Measurements from ENCODE around the gene OR2V2.

OR2V2 gene

DNA sequence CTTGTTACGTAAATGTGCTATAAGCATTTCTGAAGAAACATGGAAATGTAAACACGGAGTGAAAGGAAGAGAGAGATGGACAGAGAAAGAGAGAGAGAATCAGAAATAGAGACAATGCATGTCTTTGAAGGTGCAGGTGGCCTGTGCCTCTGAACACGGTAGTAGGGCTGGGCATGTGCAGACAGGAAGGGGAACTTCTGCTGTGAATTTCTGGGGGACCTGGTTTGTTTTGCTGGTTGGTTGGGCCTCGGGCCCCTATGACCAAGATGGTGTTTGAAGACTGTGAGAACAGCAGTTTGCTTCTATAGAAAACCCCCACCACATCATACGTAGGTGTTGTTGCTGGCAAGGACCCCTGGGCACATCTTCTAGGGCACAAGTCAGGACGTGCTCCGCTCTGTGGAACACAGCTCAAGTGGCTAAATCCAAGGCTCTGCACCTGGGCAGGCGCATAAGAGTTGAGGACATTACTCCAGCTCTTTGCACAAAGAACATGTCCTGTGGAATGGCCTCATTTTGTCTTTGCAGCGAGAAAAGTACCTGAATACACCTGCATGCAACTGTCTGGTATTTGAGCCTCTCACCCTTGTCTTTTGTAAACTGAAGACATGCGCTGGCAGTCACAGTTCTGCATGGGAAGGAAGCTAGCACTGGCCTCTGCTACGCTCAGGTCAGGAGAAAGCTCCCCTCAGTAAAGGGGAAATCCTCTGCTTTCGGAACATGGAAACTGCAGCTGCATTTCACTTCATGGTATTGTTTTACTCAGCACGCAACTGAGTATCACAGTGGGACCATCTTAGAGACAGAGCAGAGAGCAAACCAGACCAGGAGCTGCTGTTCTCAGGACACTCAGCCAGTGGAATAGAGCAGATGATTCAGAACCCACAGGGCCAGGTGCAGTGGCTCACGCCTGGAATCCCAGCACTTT lies 2.7 kb downstream of the OR2V2 start:
- DNase-seq = no peak

DNA sequence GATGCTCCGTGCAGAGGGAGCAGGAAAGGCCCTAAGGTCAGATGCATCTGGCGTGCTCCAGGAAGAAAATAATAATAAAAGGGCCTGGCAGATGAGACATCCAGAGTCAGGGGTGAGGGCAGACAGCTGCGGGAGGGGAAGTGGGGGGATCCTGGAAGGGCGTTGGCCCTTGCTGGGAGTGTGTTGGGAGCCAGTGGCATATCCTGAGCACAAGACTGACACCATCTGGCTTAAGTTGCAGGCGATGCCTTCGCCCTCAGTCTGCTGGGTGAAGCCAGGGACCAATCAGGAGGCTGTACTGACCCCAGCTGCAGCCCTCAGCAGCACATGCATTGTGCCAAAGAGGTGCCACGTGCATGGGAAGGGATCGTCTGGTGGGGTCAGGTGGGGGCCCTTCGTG lies 3.8 kb downstream of the OR2V2 start:
- DNase-seq = no peak

DNA sequence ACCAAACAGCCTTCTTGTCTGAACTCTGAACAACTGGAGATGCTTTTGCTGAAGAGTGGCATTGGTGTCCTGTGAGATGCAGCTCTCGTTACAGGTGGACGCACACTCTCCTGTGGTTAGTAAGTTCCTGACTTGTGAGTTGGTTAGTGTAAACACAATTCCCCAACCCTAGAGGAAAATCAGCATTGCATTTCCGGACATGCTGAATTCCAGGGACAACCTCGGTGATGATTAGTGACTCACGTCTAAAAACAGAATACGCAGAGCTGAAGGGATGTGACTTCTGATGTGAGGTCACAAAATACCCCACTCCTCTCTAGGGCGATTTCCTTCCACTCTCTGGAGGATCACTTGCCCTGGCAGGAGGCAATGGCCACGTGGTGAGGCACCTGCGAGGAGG lies 5.0 kb downstream of the OR2V2 start:
- no peak for DNase-seq

- DNase-seq = no peak
These were observed 6.4 kb downstream of the OR2V2 start for GRCh38 chr5:181153814-181154213.

DNA sequence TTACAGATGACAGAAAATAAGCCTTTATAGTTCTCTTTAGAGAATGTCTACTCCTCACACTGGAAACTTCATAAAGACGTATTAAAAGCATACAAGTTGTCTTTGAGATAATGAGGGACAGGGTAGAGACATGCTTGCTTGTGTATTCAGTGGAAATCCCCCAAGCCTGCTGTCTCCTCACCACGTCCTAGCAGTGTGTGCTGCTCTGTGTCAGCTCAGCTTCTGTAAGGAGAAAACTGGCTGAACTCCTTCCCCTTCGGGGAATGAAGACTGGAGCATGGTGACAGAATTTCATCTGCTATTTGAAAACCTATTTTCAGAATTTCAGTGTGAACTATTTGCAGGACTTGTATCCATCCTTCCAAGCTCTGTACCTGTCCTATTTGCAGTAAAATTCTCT lies 9.4 kb downstream of the OR2V2 start:
- no peak for DNase-seq

DNA sequence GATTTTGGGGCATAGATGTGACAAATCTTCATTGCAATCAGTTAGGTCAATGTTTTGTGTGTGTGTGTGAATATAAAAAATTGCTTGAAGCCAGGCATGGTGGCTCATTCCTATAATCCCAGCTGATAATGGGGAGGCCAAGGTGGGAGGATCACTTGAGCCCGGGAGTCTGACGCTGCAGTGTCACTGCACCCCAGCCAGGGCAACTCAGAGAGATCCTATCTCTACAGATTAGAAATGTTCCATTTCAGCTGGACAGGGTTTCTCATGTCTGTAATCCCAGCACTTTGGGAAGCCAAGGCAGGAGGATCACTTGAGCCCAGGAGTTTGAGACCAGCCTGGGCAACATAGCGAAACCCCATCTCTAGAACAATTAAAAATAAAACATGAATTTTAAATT lies 11.5 kb downstream of the OR2V2 start:
- DNase-seq = no peak

DNA sequence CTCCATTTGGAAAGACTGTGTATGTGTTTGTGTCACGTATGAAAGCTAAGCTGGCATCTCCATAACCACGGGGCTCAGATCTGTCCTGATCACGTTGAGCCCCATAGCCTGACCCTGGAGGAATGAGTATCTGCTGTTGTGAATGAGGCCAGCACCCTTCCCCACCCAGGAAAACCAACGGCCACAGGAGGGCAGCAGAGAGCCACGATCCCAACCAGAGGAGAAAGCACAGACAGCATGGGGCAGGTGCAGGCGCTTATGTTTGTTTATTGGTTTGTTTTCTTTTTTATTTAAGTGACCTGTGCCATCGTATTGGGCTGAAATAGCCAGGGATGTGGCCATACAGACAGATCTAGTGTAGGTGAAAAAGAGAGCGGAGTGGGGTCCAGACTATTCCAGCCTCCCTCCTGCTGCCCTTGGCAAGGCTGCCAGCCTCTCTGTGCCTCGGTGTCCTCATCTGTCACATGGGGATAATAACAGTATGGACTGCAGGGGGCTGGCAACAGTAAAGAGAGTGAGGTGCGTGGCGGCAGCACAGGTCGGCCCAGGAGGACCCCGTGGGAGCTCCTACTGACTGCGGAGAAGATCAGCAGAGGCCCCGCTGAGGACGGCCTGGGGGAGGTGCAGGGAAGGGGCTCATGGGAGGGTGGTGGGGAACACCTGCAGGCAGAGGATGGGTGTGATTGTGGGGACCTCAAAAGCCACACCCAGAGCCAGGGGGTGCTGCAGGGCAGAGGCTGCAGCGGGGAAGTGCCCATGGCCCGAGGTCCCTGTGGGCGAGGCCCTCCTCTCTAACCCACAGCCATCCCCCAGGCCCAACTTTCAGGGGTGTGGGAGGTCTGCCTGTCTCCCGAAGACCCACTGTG lies 12.1 kb downstream of the OR2V2 start:
- DNase-seq = peak; percentile 73

DNA sequence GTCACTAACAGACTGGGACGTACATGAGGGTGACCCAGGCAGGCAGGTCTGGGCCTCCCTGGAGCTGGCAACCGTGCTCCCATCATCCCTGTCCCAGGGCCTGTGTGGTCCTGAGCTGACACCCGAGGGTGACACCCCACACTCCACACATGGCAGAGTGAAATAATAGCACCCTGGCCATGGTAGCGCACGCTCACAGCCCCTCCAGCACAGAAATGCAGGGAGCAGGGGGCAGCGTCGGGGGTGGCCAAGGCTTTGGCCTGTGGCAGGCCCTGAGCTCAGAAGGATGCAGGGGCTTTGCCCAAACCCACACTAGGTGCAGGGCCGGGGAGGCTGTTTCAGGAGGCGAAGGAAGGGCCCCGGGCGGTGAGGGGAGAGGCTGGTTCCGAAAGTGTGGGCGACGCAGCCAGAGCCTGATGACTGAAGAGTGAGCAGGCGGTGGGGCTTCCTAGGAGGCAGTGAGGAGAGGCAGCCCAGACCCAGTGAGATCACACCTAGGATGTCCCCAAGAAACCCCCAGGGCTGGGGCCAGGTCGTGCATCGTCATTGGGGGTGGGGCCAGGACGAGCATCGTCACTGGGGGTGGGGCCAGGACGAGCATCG lies 12.9 kb downstream of the OR2V2 start:
- DNase-seq = peak; percentile 52

DNA sequence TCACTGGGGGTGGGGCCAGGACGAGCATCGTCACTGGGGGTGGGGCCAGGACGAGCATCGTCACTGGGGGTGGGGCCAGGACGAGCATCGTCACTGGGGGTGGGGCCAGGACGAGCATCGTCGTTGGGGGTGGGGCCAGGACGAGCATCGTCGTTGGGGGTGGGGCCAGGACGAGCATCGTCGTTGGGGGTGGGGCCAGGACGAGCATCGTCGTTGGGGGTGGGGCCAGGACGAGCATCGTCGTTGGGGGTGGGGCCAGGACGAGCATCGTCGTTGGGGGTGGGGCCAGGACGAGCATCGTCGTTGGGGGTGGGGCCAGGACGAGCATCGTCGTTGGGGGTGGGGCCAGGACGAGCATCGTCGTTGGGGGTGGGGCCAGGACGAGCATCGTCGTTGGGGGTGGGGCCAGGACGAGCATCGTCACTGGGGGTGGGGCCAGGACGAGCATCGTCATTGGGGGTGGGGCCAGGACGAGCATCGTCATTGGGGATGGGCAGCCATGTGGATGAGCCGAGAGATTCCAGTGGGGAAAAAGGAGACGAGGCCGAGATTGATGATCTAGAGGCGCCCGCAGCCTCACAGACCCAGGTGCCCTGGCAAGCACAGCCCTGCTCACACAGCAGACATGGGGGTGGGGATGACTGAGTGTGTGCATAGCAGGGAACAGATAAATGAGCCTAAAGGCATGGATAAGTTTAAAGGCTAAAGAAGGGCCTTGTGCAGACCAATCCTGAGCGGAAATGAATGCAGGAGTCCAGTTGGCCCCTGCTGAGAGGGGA lies 13.6 kb downstream of the OR2V2 start:
- DNase-seq = peak; percentile 72

DNA sequence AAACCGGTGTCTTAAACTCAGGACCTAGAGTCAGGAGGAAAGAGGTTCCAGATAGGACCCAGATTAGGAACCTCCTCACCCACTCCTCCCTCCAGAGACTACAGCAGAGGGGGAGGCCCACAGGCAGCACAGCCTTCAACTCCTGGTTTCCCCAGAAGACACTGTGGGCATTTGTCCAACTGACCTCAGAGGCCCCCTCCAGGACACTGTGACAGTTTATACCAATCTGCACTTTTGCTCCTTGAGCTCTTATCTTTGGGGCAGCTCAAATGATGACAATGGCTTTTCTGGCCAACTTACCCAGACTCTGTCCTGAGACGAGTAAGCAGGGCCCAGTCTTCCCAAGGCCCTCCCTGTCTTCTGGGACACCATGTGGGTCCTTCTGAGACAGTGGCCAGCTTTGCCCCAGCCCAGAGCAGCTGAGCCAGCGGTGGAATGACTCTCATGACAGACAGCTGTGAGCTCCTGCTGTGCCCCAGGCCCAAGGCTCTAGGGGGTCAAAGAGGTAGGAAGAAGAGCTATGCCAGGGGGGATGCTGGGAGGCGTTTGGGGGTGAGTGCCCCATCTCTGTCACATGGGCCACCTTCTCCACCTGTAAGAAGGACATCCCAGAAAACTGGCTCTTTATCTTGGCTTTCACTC lies 14.3 kb downstream of the OR2V2 start:
- DNase-seq = no peak

- DNase-seq = no peak
These were observed 16.2 kb downstream of the OR2V2 start for GRCh38 chr5:181163487-181164075.

DNA sequence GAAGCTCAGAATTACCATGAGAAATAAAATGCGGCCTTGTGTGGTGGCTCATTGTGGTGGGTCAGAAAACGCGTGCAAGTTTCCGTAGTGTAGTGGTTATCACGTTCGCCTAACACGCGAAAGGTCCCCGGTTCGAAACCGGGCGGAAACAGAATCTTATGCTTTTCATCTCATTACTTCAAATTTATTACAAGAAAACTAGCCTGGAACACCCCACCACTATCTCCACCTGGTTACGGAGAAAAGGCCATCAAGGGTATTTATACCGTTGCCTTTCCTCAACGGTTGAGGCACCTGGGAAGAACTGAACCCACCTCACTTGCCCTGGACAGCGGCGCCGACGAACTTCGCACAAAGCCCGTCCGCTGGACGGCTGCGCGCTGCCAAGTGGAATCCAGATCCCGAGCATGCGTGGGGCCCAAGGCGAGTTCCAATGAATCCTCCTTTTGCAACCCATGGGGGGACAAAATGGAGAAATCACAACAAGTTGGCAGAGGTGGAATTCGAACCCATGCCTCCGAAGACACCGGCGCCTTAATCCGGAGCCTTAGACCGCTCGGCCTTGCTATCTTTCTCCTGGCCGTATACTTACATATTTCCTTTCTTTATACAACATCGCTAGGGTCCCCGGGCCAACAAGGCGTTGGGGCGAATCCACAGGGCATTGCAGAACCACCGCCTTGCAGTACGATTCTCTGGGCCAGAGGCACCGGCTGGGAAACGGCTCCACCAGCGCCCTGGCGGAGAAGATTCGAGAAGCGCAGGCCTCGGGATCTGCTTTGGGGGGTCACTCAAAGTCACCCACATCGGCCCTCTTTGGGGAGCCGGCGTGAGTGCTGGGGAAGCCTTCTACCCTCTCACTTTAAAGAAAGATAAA lies 16.9 kb downstream of the OR2V2 start:
- peak; percentile 62 for DNase-seq

DNA sequence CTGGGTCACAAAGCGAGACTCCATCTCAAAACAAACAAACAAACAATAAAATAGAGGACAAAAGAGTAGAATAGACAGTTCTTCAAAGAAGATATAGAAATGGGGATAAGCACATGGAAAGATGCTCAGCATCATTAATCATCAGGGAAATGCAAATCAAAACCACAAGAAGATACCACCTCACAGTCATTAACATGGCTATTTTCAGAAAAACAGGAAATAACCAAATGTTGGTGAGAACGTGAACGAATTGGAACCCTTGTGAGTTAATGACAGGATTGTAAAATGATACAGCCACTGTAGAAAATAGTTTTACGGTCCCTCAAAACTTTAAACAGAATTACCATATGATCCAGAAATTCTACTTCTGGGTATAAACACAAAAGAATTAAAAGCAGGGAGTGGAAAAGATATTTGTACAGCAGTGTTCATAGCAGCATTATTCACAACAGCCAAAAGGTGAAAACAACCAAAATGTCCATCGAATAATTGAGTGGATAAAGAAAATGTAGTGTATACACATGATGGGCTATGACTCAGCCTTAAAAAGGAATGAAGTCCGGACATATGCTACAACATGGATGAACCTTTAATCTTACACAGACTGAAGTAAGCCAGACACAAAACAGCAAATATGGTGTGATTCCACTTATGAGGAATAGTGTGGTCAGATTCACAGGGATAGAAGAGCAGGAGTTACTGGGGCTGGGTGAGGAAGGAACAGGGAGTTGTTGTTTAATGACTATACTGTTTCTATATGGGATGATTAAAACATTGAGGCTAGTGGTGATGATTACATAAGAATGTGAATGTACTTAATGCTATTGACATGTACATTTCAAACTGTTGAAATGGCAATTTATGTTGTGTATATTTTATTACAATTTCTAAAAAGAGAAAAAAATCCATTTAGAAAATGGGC lies 19.7 kb downstream of the OR2V2 start:
- DNase-seq = no peak

DNA sequence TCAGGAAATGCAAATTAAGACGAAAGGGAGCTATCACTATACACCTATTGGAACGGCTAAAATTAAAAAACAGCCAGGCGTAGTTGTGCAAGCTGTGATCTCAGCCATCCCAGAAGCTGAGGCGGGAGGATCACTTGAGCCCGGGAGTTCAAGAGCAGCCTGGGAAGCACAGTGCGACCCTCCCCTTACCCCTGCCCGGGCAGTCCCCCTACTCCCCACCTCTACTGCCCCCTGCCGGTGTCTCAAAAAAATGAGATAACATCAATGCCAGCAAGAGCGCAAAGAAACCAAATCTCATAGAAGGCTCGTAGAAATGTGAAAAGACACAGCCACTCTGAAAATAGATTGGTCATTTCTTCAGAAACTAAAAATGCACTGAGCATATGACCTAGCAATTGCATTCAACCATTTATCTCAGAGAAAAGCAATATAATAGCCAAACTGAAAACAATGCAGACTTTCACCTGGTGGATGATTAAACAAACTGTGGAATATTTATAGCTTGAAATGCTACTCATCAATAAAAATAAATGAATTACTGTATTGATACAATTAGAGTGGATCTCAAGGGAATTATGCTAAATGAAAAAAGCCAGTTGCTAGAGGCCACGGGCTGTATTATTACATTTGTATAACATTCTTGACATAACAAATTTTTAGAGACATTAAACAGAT lies 20.6 kb downstream of the OR2V2 start:
- no peak for DNase-seq

DNA sequence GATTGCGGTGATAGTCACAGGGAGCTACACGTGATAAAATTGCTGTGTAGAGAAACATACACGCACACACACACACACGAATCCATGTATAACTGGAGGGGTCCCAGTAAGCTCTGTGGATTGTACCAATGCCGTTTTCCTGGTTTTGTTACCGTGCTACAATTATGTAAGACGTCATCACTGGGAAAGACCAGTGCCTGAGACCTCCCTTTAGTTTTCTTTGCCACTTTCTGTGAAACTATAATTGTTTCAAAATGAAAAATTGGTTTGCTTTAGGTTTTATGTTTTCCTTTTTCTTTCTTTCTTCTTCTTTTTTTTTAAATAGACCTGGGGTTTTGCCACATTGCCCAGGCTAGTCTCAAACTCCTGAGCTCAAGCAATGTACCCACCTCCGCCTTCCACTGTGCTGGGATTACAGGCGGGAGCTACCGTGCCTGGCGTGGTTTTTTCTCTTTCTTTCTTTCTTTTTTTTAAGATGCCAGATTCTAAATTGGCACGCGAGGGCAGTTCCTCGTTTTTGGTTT lies 21.3 kb downstream of the OR2V2 start:
- no peak for DNase-seq

DNA sequence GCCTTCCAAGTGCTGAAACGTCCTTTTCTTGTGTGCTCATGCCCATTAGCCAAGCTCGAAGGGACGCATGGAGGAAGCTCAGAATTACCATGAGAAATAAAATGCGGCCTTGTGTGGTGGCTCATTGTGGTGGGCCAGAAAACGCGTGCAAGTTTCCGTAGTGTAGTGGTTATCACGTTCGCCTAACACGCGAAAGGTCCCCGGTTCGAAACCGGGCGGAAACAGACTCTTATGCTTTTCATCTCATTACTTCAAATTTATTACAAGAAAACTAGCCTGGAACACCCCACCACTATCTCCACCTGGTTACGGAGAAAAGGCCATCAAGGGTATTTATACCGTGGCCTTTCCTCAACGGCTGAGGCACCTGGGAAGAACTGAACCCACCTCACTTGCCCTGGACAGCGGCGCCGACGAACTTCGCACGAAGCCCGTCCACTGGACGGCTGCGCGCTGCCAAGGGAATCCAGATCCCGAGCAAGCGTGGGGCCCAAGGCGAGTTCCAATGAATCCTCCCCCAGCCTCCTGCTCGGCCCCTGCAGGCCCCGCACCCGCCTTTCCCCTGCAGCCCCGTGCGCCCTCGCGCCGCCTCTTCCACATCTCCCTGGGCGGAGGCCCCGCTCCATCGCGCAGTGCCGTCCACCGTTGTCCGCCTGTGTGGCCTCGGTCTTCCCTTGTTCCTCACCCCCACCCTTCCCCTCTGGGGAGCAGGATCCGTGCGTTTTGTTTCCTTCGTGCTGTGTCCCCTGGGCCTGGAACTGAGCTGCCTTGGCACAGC lies 22.3 kb downstream of the OR2V2 start:
- peak; percentile 78 for DNase-seq

DNA sequence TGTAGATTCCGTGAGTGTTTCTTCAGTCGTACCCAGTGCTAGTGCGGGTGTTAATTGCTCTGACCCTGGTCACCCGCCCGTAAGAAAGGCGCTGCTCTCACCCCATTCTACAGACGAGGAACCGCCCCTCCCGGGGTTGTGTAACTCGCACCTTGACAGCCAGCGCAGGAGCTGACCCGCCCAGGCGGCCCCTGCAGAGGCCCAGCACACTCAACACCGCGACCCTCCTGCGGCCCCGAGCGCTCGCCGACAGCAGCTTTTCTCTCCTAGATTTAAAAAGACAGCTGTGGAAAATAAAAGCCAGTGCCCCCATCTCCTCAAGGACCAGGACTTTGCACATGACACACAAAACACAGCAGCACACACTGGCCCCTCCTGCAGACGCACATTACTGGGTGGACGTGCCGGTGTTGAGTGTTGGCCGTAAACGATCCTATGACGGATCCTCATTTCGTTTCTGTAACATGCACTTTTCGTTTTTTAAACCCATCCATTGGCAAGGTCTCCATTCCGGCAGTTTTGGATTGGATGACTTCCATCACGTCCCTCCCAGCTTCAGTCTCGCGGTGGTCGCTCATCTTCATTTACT lies 22.9 kb downstream of the OR2V2 start:
- no peak for DNase-seq

All from fibroblast of skin of right quadriceps (primary cell).